ENCODE results near the gene TMEM50B.
"Not testable (repeated sequence)": the region's sequence is repeated elsewhere in the genome, so short reads cannot be mapped to it uniquely, and the experiment has no call there.

TMEM50B gene

GRCh38 chr21:33479679-33480480, at the start of gene TMEM50B:
Gene TMEM50B, minus strand, starts transcription at chr21:33479974. Its CDS starts 11,089 bp downstream, at chr21:33468885.
- DNase-seq: peak; percentile 96

- no peak for DNase-seq
Measured at GRCh38 chr21:33522953-33523349, 43.2 kb upstream of the TMEM50B start.

GRCh38 chr21:33522297-33522952, 42.7 kb upstream of the TMEM50B start:
- DNase-seq: no peak

- DNase-seq: no peak
Measured at GRCh38 chr21:33518899-33519298, 39.1 kb upstream of the TMEM50B start.

GRCh38 chr21:33514229-33514628, 34.5 kb upstream of the TMEM50B start:
- DNase-seq: no peak

GRCh38 chr21:33512481-33512880, 32.7 kb upstream of the TMEM50B start:
- no peak for DNase-seq

GRCh38 chr21:33511639-33512038, 31.9 kb upstream of the TMEM50B start:
- no peak for DNase-seq

- DNase-seq: no peak
Measured at GRCh38 chr21:33510826-33511225, 31.1 kb upstream of the TMEM50B start.

GRCh38 chr21:33507003-33507402, 27.2 kb upstream of the TMEM50B start:
- DNase-seq: not testable (repeated sequence)

GRCh38 chr21:33505833-33506232, 26.1 kb upstream of the TMEM50B start:
- no peak for DNase-seq

GRCh38 chr21:33496345-33496744, 16.6 kb upstream of the TMEM50B start:
- DNase-seq: no peak

- DNase-seq: no peak
Measured at GRCh38 chr21:33495743-33496142, 16.0 kb upstream of the TMEM50B start.

- no peak for DNase-seq
Measured at GRCh38 chr21:33493756-33494155, 14.0 kb upstream of the TMEM50B start.

GRCh38 chr21:33492571-33492970, 12.8 kb upstream of the TMEM50B start:
- DNase-seq: no peak

GRCh38 chr21:33491373-33492102, 11.8 kb upstream of the TMEM50B start, which contains the start of gene DNAJC28:
Gene DNAJC28, minus strand, starts transcription at chr21:33491716. Its CDS starts 2,323 bp downstream, at chr21:33489393.
- peak; percentile 96 for DNase-seq

GRCh38 chr21:33490991-33491372, 11.2 kb upstream of the TMEM50B start:
- DNase-seq: no peak

- no peak for DNase-seq
Measured at GRCh38 chr21:33488936-33489335, 9.2 kb upstream of the TMEM50B start.

- no peak for DNase-seq
Measured at GRCh38 chr21:33487996-33488395, 8.2 kb upstream of the TMEM50B start.

- DNase-seq: no peak
Measured at GRCh38 chr21:33481314-33481943, 1.7 kb upstream of the TMEM50B start.

- DNase-seq: no peak
Measured at GRCh38 chr21:33480481-33481103, 818 bp upstream of the TMEM50B start.

GRCh38 chr21:33478935-33479678, 667 bp downstream of the TMEM50B start:
- peak; percentile 47 for DNase-seq

- no peak for DNase-seq
Measured at GRCh38 chr21:33478182-33478581, 1.6 kb downstream of the TMEM50B start.
